HepG2 (cell line): ENCODE data around the gene VASH2. TPM values are rescaled to one million over a fixed set of nuclear protein-coding genes. Genes with fewer than 3 reads are reported as not detected.
A peak's percentile ranks its signal among the peaks of the same experiment; 100 is the strongest.

Experiments
- BRCA1 ChIP-seq: sonication (generic); formaldehyde crosslinking; IDR thresholded peaks from 2 replicates; pipeline ENCODE4 v1.4.0; 2020; ENCODE audit warnings: missing genetic modification reagents
- CREB3 ChIP-seq: sonication (generic); formaldehyde crosslinking; IDR thresholded peaks from 2 replicates; pipeline ENCODE4 v1.5.0; 2020; ENCODE audit warnings: missing genetic modification reagents
- FOXK1 ChIP-seq: sonication (generic); formaldehyde crosslinking; IDR thresholded peaks from 2 replicates; pipeline ENCODE4 v1.4.0; 2020; ENCODE audit warnings: low read depth, missing genetic modification reagents, borderline replicate concordance
- FOXK2 ChIP-seq: fragments of 450-650 bp; IDR thresholded peaks from 2 replicates; pipeline ENCODE4 v1.6.1; 2016
- MEIS1 ChIP-seq: sonication (generic); formaldehyde crosslinking; IDR thresholded peaks from 2 replicates; pipeline ENCODE4 v1.9.0; 2021; ENCODE audit warnings: mild to moderate bottlenecking, missing genetic modification reagents, moderate library complexity, borderline replicate concordance
- NR2F1 ChIP-seq, 2 experiments: fragments of 450-650 bp in 1 of 2; formaldehyde crosslinking in 1 of 2; IDR thresholded peaks; 2 replicates each; pipeline versions ENCODE4 v1.5.0 to v1.6.1; 2016 to 2020; ENCODE audit warnings: mild to moderate bottlenecking in 1 of 2, missing compliant biosample characterization in 1 of 2, missing genetic modification reagents in 1 of 2, moderate library complexity in 1 of 2
- PREB ChIP-seq: sonication (generic); formaldehyde crosslinking; IDR thresholded peaks from 2 replicates; pipeline ENCODE4 v1.4.0; 2020; ENCODE audit warnings: missing genetic modification reagents
- PRMT3 ChIP-seq: sonication (generic); formaldehyde crosslinking; IDR thresholded peaks from 2 replicates; pipeline ENCODE4 v1.8.1; 2022; ENCODE audit warnings: low read depth, mild to moderate bottlenecking, moderate library complexity, missing genetic modification reagents, borderline replicate concordance
- RFXANK ChIP-seq: IDR thresholded peaks from 2 replicates; pipeline ENCODE4 v1.6.1; 2016
- RNF219 ChIP-seq: sonication (generic); formaldehyde crosslinking; IDR thresholded peaks from 2 replicates; pipeline ENCODE4 v1.5.0; 2020; ENCODE audit warnings: mild to moderate bottlenecking, missing genetic modification reagents
- SOX13 ChIP-seq, 3 experiments: fragments of 450-650 bp in 1 of 3; sonication (generic) in 1 of 3; formaldehyde crosslinking in 1 of 3; IDR thresholded peaks in 2 of 3; conservative IDR thresholded peaks in 1 of 3; 2 replicates each; pipeline versions ENCODE4 v1.5.0 to v1.6.1; 2016 to 2020; ENCODE audit warnings: antibody characterized with exemption in 1 of 3, mild to moderate bottlenecking in 1 of 3, missing compliant biosample characterization in 1 of 3, missing genetic modification reagents in 1 of 3, moderate library complexity in 1 of 3
- SOX6 ChIP-seq, 2 experiments: fragments of 450-650 bp in 1 of 2; sonication (generic) in 1 of 2; formaldehyde crosslinking in 1 of 2; IDR thresholded peaks; 2 replicates each; pipeline versions ENCODE4 v1.4.0 to v1.6.1; 2017 to 2020; ENCODE audit warnings: antibody characterized with exemption in 1 of 2, mild to moderate bottlenecking in 1 of 2, missing genetic modification reagents in 1 of 2
- ZNF362 ChIP-seq: sonication (generic); formaldehyde crosslinking; IDR thresholded peaks from 2 replicates; pipeline ENCODE4 v1.4.0; 2020; ENCODE audit warnings: missing genetic modification reagents, mild to moderate bottlenecking, borderline replicate concordance
- ZNF503 ChIP-seq: sonication (generic); formaldehyde crosslinking; IDR thresholded peaks from 2 replicates; pipeline ENCODE4 v1.4.0; 2020; ENCODE audit warnings: missing genetic modification reagents
- ZNF619 ChIP-seq: sonication (generic); formaldehyde crosslinking; IDR thresholded peaks from 2 replicates; pipeline ENCODE4 v1.4.0; 2020; ENCODE audit warnings: mild to moderate bottlenecking, missing genetic modification reagents
- ZNF790 ChIP-seq: sonication (generic); formaldehyde crosslinking; IDR thresholded peaks from 2 replicates; pipeline ENCODE4 v1.8.0; 2022; ENCODE audit warnings: missing genetic modification reagents, mild to moderate bottlenecking, borderline replicate concordance
- polyA plus RNA-seq, 8 experiments: library from polyadenylated mRNA; depleted of rRNA in 3 of 8; stranded (reverse) in 7 of 8; unstranded in 1 of 8; fragments of >200 nt; fragmentation: Illumina TruSeq in 4 of 8; extraction: Trizol in 4 of 8; gene quantifications; 2 replicates each; pipeline versions ENCODE4 v1.2.1 to v1.2.3, GENCODE V29; 2011 to 2016; ENCODE audit warnings: low read depth in 4 of 8, missing spikeins in 1 of 8, mixed read lengths in 1 of 8; ENCODE audit not compliant: insufficient read depth in 1 of 8
- total RNA-seq, 5 experiments: library from RNA; depleted of rRNA; stranded (reverse); fragments of >200 nt; fragmentation: Illumina TruSeq; extraction: Trizol; gene quantifications; 2 replicates each; pipeline ENCODE4 v1.2.3, GENCODE V29; 2016; ENCODE audit warnings: low read depth in 1 of 5

The VASH2 gene
- total and polyA plus RNA-seq, 2 of the 13 experiments (the other 11 are each of a cell fraction or from before 2014, with no cell fraction given) = 0.44 to 1.00 TPM

GRCh38 chr1:213015099-213016050 is 65.0 kb downstream of the VASH2 start, which contains the start of gene ANGEL2 (continued):
- 0 out of 2 replicates have a peak, but pooled peaks have one; percentile 74 for TF ChIP-seq BRCA1 (CRISPR knock-in tag)
- peak; percentile 48; the same call in 1 of the 2 replicates for TF ChIP-seq MEIS1
- no peak for TF ChIP-seq ZNF362 (CRISPR knock-in tag)
- TF ChIP-seq RNF219 = no peak
- no peak for TF ChIP-seq SOX13 (IDR thresholded peaks at IDR 0.05)
- no peak; a peak in 1 of 4 replicates for TF ChIP-seq SOX13 (CRISPR knock-in tag; conservative IDR thresholded peaks at IDR 0.05 in 1 of 2, IDR thresholded peaks at IDR 0.05 in 1 of 2)
- peak; percentile 26; the same call in 1 of the 2 replicates for TF ChIP-seq ZNF790
- TF ChIP-seq PREB (CRISPR knock-in tag) = no peak
- TF ChIP-seq ZNF619 (CRISPR knock-in tag) = no peak
- TF ChIP-seq NR2F1 (CRISPR knock-in tag; IDR thresholded peaks at IDR 0.05) = no peak
- TF ChIP-seq PRMT3 = no peak
- no peak for TF ChIP-seq CREB3 (CRISPR knock-in tag)
- TF ChIP-seq ZNF503 (CRISPR knock-in tag) = 0 out of 2 replicates have a peak, but pooled peaks have one; percentile 52
- no peak for TF ChIP-seq FOXK2
- no peak for TF ChIP-seq RFXANK (CRISPR knock-in tag)
- no peak for TF ChIP-seq SOX6 (IDR thresholded peaks at IDR 0.05)
- TF ChIP-seq SOX6 (CRISPR knock-in tag; IDR thresholded peaks at IDR 0.05) = peak; percentile 41
- TF ChIP-seq FOXK1 (CRISPR knock-in tag) = peak; percentile 64; the same call in 1 of the 2 replicates
